Measurements from ENCODE around the gene LRMDA.

DNA sequence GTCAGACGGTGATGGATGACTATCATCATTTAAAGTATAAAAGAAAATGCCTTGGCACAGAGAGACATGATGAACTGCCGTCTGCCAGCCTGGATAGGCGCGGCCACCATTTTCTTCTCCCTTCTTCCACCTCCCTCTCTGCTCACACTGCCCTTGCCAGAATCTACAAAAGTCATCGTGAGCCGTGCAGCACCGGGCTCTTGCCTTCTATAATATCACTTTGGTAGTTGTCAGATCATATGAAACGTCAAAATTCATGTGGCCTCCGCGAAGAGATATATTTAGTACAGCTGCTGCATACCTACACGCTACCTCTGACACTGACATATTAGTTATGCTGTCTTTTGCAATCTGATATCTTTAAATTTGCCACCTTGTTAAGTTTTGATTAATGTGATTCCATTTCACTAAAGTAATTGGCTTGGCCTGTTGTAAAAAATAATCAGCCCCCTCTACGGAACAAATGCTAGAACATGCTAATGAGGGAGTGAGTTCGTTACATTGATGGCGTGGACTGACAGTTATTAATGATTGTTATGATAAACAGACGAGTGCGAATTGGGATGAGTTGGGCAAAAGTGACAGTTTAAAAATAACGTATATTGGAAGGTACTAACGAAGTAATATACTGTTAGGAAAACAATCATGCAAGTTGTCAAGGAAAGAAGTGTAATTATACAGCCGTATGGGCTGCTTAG is 214.9 kb downstream of the LRMDA start:
- TF ChIP-seq, protein P1, sequence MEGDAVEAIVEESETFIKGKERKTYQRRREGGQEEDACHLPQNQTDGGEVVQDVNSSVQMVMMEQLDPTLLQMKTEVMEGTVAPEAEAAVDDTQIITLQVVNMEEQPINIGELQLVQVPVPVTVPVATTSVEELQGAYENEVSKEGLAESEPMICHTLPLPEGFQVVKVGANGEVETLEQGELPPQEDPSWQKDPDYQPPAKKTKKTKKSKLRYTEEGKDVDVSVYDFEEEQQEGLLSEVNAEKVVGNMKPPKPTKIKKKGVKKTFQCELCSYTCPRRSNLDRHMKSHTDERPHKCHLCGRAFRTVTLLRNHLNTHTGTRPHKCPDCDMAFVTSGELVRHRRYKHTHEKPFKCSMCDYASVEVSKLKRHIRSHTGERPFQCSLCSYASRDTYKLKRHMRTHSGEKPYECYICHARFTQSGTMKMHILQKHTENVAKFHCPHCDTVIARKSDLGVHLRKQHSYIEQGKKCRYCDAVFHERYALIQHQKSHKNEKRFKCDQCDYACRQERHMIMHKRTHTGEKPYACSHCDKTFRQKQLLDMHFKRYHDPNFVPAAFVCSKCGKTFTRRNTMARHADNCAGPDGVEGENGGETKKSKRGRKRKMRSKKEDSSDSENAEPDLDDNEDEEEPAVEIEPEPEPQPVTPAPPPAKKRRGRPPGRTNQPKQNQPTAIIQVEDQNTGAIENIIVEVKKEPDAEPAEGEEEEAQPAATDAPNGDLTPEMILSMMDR (IDR thresholded peaks at IDR 0.05) = no peak
- TF ChIP-seq POLR2A (IDR thresholded peaks at IDR 0.05) = no peak
